ENCODE measurements around the gene PIGK. TPM values are rescaled to one million over a fixed set of nuclear protein-coding genes. Genes with fewer than 3 reads are reported as not detected.

PIGK gene
- total and polyA plus RNA-seq, 2 of the 4 experiments (the other 2 are of a cell fraction): 15.6 to 21.2 TPM

- TF ChIP-seq FOS (IDR thresholded peaks at IDR 0.05; ENCODE audit: low read depth, low read length) (no peak), CHD1 (IDR thresholded peaks at IDR 0.05; ENCODE audit: low read depth, low read length) (no peak), MAZ (IDR thresholded peaks at IDR 0.05; ENCODE audit: borderline replicate concordance, low read depth, low read length) (no peak), USF2 (IDR thresholded peaks at IDR 0.05; ENCODE audit: low read depth, low read length) (no peak), ELK1 (IDR thresholded peaks at IDR 0.05; ENCODE audit: borderline replicate concordance, low read depth, low read length) (no peak), CTCF (conservative IDR thresholded peaks at IDR 0.05; ENCODE audit: low read depth, low read length) (no peak), RFX5 (IDR thresholded peaks at IDR 0.05; ENCODE audit: low read depth, low read length) (no peak), RCOR1 (IDR thresholded peaks at IDR 0.05; ENCODE audit: insufficient replicate concordance, low read length) (no peak), RAD21 (IDR thresholded peaks at IDR 0.05; ENCODE audit: low read length) (no peak), BHLHE40 (IDR thresholded peaks at IDR 0.05; ENCODE audit: low read depth, low read length) (no peak), NFE2L2 (IDR thresholded peaks at IDR 0.05; ENCODE audit: low read depth, low read length) (no peak), CEBPB (IDR thresholded peaks at IDR 0.05; ENCODE audit: low read depth, low read length) (no peak), POLR2A (IDR thresholded peaks at IDR 0.05; ENCODE audit: low read depth, low read length) (no peak), SMC3 (IDR thresholded peaks at IDR 0.05; ENCODE audit: low read depth, low read length) (no peak), MXI1 (IDR thresholded peaks at IDR 0.05; ENCODE audit: borderline replicate concordance, low read depth, low read length) (no peak), MAFK (IDR thresholded peaks at IDR 0.05; ENCODE audit: low read depth, low read length) (no peak)
- Histone ChIP-seq H3K4me3 (ENCODE audit: insufficient read depth, low read depth, low read length) (no peak overlapping the region), H3K36me3 (ENCODE audit: control insufficient read depth, insufficient read depth, low read length) (no peaks in the 10 kb centered on the region), H3K79me1 (ENCODE audit: low read depth in 1 of 2, low read length in 2 of 2) (no peaks in the 10 kb centered on the region), H2BK15ac (ENCODE audit: low read depth, low read length) (peak overlapping the region; percentile 10; the same call in 2 of the 3 replicates), H3K27me3 (ENCODE audit: control insufficient read depth, insufficient read depth, low read length) (0 out of 2 replicates have a peak, but pooled peaks cover 1% of the 10 kb centered on the region), H3K23ac (ENCODE audit: low read depth, low read length) (no peak overlapping the region), H4K20me1 (ENCODE audit: insufficient read depth, low read length) (no peaks in the 10 kb centered on the region), H2AFZ (replicated peaks; ENCODE audit: low read length, poor library complexity) (no peak overlapping the region), H3K4ac (ENCODE audit: low read depth, low read length) (peak overlapping the region; percentile 20; the same call in 1 of the 2 replicates), H4K8ac (ENCODE audit: low read depth in 2 of 2, low read length in 2 of 2) (no peak overlapping the region), H2BK5ac (ENCODE audit: low read depth, low read length, poor library complexity, severe bottlenecking) (no peak overlapping the region), H2BK120ac (ENCODE audit: low read depth, low read length) (peak overlapping the region; percentile 86), H3K56ac (ENCODE audit: extremely low read depth, insufficient read depth, low read length) (no peak overlapping the region), H3K14ac (replicated peaks; ENCODE audit: low read depth, low read length) (no peak overlapping the region), H3K4me2 (ENCODE audit: low read depth, low read length) (no peak overlapping the region), H3K4me1 (ENCODE audit: control insufficient read depth, insufficient read depth, low read length) (no peaks in the 10 kb centered on the region), H2BK20ac (ENCODE audit: low read depth, low read length) (peak overlapping the region; percentile 95), H3K9ac (ENCODE audit: low read depth, low read length) (no peak overlapping the region), H3K9me3 (ENCODE audit: control insufficient read depth, insufficient read depth, low read length) (no peaks in the 10 kb centered on the region), H2AK5ac (ENCODE audit: low read depth, low read length) (0 out of 2 replicates have a peak overlapping the region, but pooled peaks have one; percentile 6), H4K5ac (ENCODE audit: low read depth, low read length) (no peak overlapping the region), H3K18ac (ENCODE audit: low read depth, low read length) (no peak overlapping the region), H2AK9ac (replicated peaks; ENCODE audit: low read depth, low read length, poor library complexity) (no peak overlapping the region), H3K9me1 (ENCODE audit: insufficient read depth, low read length) (no peaks in the 10 kb centered on the region), H3K27ac (ENCODE audit: insufficient read depth, low read length) (no peak overlapping the region), H4K91ac (ENCODE audit: insufficient read depth, low read depth, low read length) (peak overlapping the region; percentile 11; the same call in 1 of the 2 replicates)
- ATAC-seq (ENCODE audit: low read depth) (no peak), DNase-seq (no peak)
- in situ Hi-C loops (cut with MboI; ENCODE audit: low sequenced_read_pairs): no loop called here
- intact Hi-C loops (cut with micrococcal nuclease): no loop called here
- CTCF ChIA-PET: no interaction called here
- no TSS peak for BruUV-seq (replicated peaks)
- POLR2A ChIA-PET (ENCODE audit: unreplicated experiment): no interaction called here
- no CpG with 5 or more reads among the region's 3 CpGs for WGBS, 2 experiments (ENCODE audit: extremely low coverage in 2 of 2, insufficient read length in 1 of 2)
- dilution Hi-C loops (cut with HindIII; ENCODE audit: low sequenced_read_pairs, unreplicated experiment): no loop called here
Observed at GRCh38 chr1:77040826-77041225, 178.4 kb downstream of the PIGK start.

Data from IMR-90 (cell line).